Suprapubic skin (tissue), 4 donors: ENCODE measurements around the gene G6PC3.
"Not testable (repeated sequence)": the region's sequence is repeated elsewhere in the genome, so short reads cannot be mapped to it uniquely, and the experiment has no call there.

Experiments used
- POLR2A ChIP-seq, 2 donors: fragments of 450-650 bp; IDR thresholded peaks; one replicate each; pipeline ENCODE4 v1.6.1; 2017; ENCODE audit warnings: antibody characterized with exemption in 2 of 2, mild to moderate bottlenecking in 2 of 2, moderate library complexity in 2 of 2
- POLR2AphosphoS5 ChIP-seq, 3 donors: sonication (generic); formaldehyde crosslinking; IDR thresholded peaks; one replicate each; pipeline ENCODE4 v1.6.1; 2017; ENCODE audit warnings: antibody characterized with exemption in 3 of 3

- not testable (repeated sequence) for TF ChIP-seq POLR2A, POLR2AphosphoS5 (IDR thresholded peaks at IDR 0.05)
These were observed 31.3 kb downstream of the G6PC3 start for GRCh38 chr17:44101858-44102257.
